ENCODE measurements around the gene ZRANB1. TPM values are rescaled to one million over a fixed set of nuclear protein-coding genes. Genes with fewer than 3 reads are reported as not detected.
A peak's percentile ranks its signal among the peaks of the same experiment; 100 is the strongest.

Gene ZRANB1
- total and polyA plus RNA-seq, 2 experiments from 2014 or later: 4.2 to 26.7 TPM

GRCh38 chr10:124953421-124953820, 11.5 kb downstream of the ZRANB1 start:
- Mint-ChIP-seq H3K9me3 (no peaks in the 10 kb centered on the region), H3K27ac (no peak overlapping the region; the same call in 1 of the 2 replicates), H3K36me3 (ENCODE audit: low read depth) (no peaks in the 10 kb centered on the region), H3K4me3 (no peak overlapping the region), H3K4me1 (peaks cover 24% of the 10 kb centered on the region), H3K27me3 (ENCODE audit: insufficient read depth, low read depth, poor library complexity) (no peaks in the 10 kb centered on the region)
- Histone ChIP-seq H3F3A (replicated peaks; ENCODE audit: low read depth) (0 out of 2 replicates have a peak, but pooled peaks cover 2% of the 10 kb centered on the region), H3K36me3 (ENCODE audit: insufficient read depth) (no peaks in the 10 kb centered on the region), H3K79me2 (replicated peaks; ENCODE audit: insufficient read depth) (peaks cover 100% of the 10 kb centered on the region), H3K4me1 (ENCODE audit: insufficient read depth) (peaks cover 15% of the 10 kb centered on the region), H3K27me3 (ENCODE audit: insufficient read depth) (no peaks in the 10 kb centered on the region), H3K4me3 (no peak overlapping the region), H3K4me2 (no peak overlapping the region), H3K27ac (ENCODE audit: low read depth) (0 out of 2 replicates have a peak overlapping the region, but pooled peaks have one; percentile 7), H2AFZ (no peak overlapping the region), H3K9me2 (ENCODE audit: insufficient read depth) (0 out of 2 replicates have a peak, but pooled peaks cover 3% of the 10 kb centered on the region), H4K20me1 (replicated peaks; ENCODE audit: insufficient read depth) (peaks cover 51% of the 10 kb centered on the region)
- no peak for TF ChIP-seq JUNB (IDR thresholded peaks at IDR 0.05; ENCODE audit: unreplicated experiment)
- no peak for TF ChIP-seq NANOG (IDR thresholded peaks at IDR 0.05; ENCODE audit: borderline replicate concordance)
- TF ChIP-seq STAT1 (IDR thresholded peaks at IDR 0.05; ENCODE audit: unreplicated experiment): no peak
- no peak for TF ChIP-seq ZNF462 (CRISPR knock-in tag; IDR thresholded peaks at IDR 0.05)
- TF ChIP-seq CTCF (conservative IDR thresholded peaks at IDR 0.05; ENCODE audit: low read depth in 2 of 2): no peak
- no peak for TF ChIP-seq ZNF331 (CRISPR knock-in tag; IDR thresholded peaks at IDR 0.05; ENCODE audit: low read depth)
- no peak for TF ChIP-seq CREB1 (CRISPR knock-in tag; IDR thresholded peaks at IDR 0.05; ENCODE audit: low read depth)
- TF ChIP-seq REST (IDR thresholded peaks at IDR 0.05; ENCODE audit: unreplicated experiment): no peak
- TF ChIP-seq POLR2AphosphoS5 (IDR thresholded peaks at IDR 0.05; ENCODE audit: low read depth): no peak
- no peak for TF ChIP-seq EZH2 (IDR thresholded peaks at IDR 0.05; ENCODE audit: low read depth, unreplicated experiment)
- TF ChIP-seq ETS1 (IDR thresholded peaks at IDR 0.05): no peak
- no peak for TF ChIP-seq ZNF114 (CRISPR knock-in tag; IDR thresholded peaks at IDR 0.05)
- TF ChIP-seq EZH2phosphoT487 (IDR thresholded peaks at IDR 0.05; ENCODE audit: unreplicated experiment): no peak
- ATAC-seq (no peak), DNase-seq (ENCODE audit: low spot score) (no peak)
